ENCODE measurements around the gene MRPL24.

DNA sequence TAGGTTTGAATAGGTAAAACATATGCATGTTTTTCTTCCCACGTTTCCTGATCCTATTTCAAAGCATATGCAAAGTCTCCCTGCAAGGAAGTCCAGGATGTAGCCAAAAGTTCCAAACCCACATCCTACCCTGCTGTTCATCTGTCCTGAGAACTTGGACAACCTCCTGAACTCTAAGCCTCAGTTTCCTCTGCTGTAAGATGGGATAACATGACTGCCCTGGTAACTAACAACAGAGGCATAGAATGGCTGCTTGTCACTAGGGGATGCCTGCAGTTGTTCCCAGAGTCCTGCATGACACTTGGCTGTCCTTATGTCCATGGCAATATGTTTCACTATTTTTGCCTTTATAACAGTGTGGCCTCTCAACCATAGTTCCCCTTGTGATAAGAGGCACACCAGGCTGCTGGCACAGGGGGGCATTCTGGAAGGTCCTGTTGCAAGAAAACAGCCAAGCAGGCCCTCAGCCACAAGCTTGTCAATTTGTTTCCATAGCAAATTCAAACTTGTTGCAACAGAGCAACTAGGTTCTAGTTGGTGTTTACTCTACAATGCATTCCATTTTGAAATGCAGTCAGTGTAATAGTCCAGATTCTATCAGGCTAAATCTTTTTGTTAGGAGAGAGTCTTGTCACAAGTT is 12.1 kb upstream of the MRPL24 start:
- TF ChIP-seq, protein P1, sequence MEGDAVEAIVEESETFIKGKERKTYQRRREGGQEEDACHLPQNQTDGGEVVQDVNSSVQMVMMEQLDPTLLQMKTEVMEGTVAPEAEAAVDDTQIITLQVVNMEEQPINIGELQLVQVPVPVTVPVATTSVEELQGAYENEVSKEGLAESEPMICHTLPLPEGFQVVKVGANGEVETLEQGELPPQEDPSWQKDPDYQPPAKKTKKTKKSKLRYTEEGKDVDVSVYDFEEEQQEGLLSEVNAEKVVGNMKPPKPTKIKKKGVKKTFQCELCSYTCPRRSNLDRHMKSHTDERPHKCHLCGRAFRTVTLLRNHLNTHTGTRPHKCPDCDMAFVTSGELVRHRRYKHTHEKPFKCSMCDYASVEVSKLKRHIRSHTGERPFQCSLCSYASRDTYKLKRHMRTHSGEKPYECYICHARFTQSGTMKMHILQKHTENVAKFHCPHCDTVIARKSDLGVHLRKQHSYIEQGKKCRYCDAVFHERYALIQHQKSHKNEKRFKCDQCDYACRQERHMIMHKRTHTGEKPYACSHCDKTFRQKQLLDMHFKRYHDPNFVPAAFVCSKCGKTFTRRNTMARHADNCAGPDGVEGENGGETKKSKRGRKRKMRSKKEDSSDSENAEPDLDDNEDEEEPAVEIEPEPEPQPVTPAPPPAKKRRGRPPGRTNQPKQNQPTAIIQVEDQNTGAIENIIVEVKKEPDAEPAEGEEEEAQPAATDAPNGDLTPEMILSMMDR (IDR thresholded peaks at IDR 0.05): no peak
- no peak for TF ChIP-seq POLR2A (IDR thresholded peaks at IDR 0.05)
